A549 treated with DMSO at 1 μM for 4 hours (cell line): ENCODE results near the gene DDX18. TPM values are rescaled to one million over a fixed set of nuclear protein-coding genes. Genes with fewer than 3 reads are reported as not detected.

Source experiments
- total RNA-seq: library from RNA; stranded (reverse); fragments of 200-300 nt; extraction: Qiagen RNA extraction; gene quantifications from 5 replicates; pipeline ENCODE4 v1.2.3, GENCODE V29; 2022; ENCODE audit warnings: low read depth

Gene DDX18
- 71.5 to 85.4 TPM (median 76.0 TPM) in 5 replicates for total RNA-seq

DNA sequence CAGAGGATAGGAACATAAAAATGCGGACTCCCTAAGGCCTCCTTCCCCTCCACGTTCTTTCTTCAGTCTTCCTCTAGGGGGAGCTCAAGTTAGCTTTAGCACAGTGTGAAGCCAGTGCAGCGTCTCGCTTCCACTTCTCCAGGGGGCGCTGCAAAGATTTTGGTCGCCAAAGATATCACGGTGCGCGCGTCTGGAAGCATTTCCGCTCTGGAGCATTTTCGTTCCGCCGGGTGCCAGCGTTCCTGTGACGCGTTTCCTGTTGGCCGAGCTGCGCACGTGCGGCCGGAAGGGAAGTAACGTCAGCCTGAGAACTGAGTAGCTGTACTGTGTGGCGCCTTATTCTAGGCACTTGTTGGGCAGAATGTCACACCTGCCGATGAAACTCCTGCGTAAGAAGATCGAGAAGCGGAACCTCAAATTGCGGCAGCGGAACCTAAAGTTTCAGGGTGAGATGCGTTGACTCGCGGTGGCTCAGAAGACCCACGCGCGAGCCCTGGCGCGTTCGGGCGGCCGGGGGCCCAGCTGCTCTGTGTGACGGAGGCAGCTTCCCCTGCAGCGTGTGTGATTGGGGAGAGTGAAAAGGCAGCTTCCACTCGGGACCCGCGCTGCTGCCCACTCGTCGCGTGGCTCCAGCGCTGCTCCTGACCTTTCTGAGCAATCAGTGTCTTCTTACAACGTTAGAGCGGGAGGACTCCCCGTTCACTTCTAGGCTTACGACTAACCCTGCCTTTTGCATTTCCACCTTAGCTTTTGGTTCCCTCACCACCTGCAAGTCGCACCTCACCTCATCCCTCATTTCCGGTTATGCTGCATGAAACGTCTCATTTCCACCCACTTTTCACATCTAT lies at the start of gene DDX18:
TSS of gene DDX18 (plus strand) at position 275 of the 848 bp plus-strand sequence. CDS start at position 362, 87 bp downstream.

Other genes with a start within 250 kb of the DDX18 start
- gene CCDC93, start 199.4 kb downstream of the DDX18 start, total RNA-seq: 13.2 to 17.8 TPM (median 14.7 TPM) in 5 replicates